ENCODE measurements around the gene CCR2.
"Not testable (repeated sequence)": the region's sequence is repeated elsewhere in the genome, so short reads cannot be mapped to it uniquely, and the experiment has no call there.

CCR2 gene

GRCh38 chr3:46380471-46381221 lies 26.7 kb downstream of the CCR2 start:
- DNase-seq (ENCODE audit: low spot score) = no peak

- no peak for DNase-seq (ENCODE audit: low spot score)
These were observed 27.7 kb downstream of the CCR2 start for GRCh38 chr3:46381625-46382024.

GRCh38 chr3:46383211-46383950 lies 29.5 kb downstream of the CCR2 start:
- DNase-seq (ENCODE audit: low spot score) = no peak

- DNase-seq (ENCODE audit: low spot score) = no peak
These were observed 30.0 kb downstream of the CCR2 start for GRCh38 chr3:46383951-46384330.

GRCh38 chr3:46386205-46386604 lies 32.3 kb downstream of the CCR2 start:
- no peak for DNase-seq (ENCODE audit: low spot score)

- peak; percentile 37 for DNase-seq (ENCODE audit: low spot score)
These were observed 34.9 kb downstream of the CCR2 start for GRCh38 chr3:46388847-46389246.

GRCh38 chr3:46389306-46389705 lies 35.4 kb downstream of the CCR2 start:
- DNase-seq (ENCODE audit: low spot score) = no peak

GRCh38 chr3:46391526-46391925 lies 37.6 kb downstream of the CCR2 start:
- not testable (repeated sequence) for DNase-seq (ENCODE audit: low spot score)

- no peak for DNase-seq (ENCODE audit: low spot score)
These were observed 39.1 kb downstream of the CCR2 start for GRCh38 chr3:46393011-46393410.

- no peak for DNase-seq (ENCODE audit: low spot score)
These were observed 39.9 kb downstream of the CCR2 start for GRCh38 chr3:46393554-46394434.

- DNase-seq (ENCODE audit: low spot score) = peak; percentile 66
These were observed 41.3 kb downstream of the CCR2 start for GRCh38 chr3:46395210-46395661.

- no peak for DNase-seq (ENCODE audit: low spot score)
These were observed 42.0 kb downstream of the CCR2 start for GRCh38 chr3:46395766-46396530.

- DNase-seq (ENCODE audit: low spot score) = no peak
These were observed 43.2 kb downstream of the CCR2 start for GRCh38 chr3:46397111-46397510.

- DNase-seq (ENCODE audit: low spot score) = no peak
These were observed 44.5 kb downstream of the CCR2 start for GRCh38 chr3:46398186-46398955.

- no peak for DNase-seq (ENCODE audit: low spot score)
These were observed 45.2 kb downstream of the CCR2 start for GRCh38 chr3:46399098-46399497.

GRCh38 chr3:46399557-46399956 lies 45.6 kb downstream of the CCR2 start:
- DNase-seq (ENCODE audit: low spot score) = no peak

GRCh38 chr3:46400000-46400734 lies 46.3 kb downstream of the CCR2 start:
- peak; percentile 60 for DNase-seq (ENCODE audit: low spot score)

- no peak for DNase-seq (ENCODE audit: low spot score)
These were observed 46.9 kb downstream of the CCR2 start for GRCh38 chr3:46400846-46401245.

GRCh38 chr3:46401579-46401978 lies 47.7 kb downstream of the CCR2 start:
- DNase-seq (ENCODE audit: low spot score) = no peak

GRCh38 chr3:46402902-46403301 lies 49.0 kb downstream of the CCR2 start:
- not testable (repeated sequence) for DNase-seq (ENCODE audit: low spot score)

Measured in hematopoietic multipotent progenitor cell treated with erythropoietin and hydrocortisone succinate and interleukin-3 and kit ligand, for 17 days (in vitro differentiated cells).